Measurements from ENCODE around the gene ATP8B3.

DNA sequence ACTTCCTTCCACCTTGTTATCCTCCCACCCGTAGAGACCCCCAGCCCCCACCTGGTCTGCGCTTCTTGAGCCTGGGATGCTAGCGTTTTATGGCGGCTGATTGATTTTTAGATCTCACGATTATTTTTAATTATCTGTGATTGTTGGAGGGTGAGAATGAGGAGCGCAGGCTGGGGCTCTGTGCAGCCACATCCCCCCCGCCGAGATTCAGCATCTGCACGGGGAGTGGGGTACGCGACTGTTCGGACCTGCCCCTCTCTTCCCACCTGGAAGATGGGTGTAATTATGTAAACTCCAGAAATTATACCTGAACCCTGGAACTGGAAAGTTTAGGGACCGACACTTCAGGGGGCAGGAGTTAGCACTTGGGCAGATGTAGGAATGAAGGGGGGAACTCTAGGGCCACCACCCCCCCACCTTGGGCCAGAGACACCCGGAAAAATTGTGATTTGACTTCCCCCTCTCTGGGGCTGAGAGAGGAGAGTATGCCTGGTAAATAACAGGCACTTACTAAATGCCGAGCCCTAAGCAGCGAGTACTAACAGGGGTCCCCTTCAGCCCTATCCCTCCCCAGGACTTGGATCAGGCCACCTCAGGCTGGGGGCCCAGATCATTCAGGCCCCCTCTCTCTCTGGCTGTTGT lies 60.6 kb downstream of the ATP8B3 start:
- TF ChIP-seq, protein P1, sequence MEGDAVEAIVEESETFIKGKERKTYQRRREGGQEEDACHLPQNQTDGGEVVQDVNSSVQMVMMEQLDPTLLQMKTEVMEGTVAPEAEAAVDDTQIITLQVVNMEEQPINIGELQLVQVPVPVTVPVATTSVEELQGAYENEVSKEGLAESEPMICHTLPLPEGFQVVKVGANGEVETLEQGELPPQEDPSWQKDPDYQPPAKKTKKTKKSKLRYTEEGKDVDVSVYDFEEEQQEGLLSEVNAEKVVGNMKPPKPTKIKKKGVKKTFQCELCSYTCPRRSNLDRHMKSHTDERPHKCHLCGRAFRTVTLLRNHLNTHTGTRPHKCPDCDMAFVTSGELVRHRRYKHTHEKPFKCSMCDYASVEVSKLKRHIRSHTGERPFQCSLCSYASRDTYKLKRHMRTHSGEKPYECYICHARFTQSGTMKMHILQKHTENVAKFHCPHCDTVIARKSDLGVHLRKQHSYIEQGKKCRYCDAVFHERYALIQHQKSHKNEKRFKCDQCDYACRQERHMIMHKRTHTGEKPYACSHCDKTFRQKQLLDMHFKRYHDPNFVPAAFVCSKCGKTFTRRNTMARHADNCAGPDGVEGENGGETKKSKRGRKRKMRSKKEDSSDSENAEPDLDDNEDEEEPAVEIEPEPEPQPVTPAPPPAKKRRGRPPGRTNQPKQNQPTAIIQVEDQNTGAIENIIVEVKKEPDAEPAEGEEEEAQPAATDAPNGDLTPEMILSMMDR (IDR thresholded peaks at IDR 0.05 in 4 of 5, conservative IDR thresholded peaks at IDR 0.05 in 1 of 5) = no peak
- no peak for TF ChIP-seq POLR2A (IDR thresholded peaks at IDR 0.05)
